Measurements from ENCODE around the gene TEX2.

Gene TEX2

DNA sequence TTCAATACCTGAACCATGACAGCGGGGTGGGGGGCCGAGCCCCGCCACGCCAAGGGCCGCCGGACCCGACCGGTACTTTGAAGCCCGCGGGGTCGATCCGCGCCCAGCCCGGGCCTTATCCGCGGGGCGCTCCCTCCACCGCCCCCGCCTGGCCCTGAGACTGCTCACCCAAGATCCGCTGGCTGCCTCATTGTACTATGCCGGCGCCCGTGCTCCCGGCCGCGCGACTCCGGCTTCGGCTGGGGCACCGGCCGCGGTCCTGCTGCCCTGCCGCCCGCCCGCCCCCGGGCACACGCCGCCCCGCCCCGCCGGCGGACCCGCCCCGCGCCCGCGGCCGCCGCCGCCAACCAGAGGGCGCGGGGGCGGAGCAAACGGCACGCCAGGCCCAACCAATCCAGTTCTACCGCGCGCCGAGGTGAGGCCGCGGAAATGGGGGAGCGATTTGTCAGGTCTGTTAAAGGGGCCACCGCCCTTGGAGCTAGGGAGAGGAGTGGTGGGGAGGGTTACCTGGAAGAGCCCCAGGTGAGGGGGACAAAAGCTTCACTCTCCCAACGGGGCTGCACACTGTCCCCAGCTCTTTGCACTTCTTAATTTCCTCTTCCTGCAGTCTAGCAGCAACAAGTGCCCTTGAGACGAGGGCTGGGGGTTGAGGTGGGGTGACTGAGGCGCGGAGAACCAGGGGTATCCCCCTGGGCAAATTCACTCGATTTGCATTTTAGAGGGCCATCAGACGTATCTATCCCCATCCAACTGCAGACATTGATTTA lies at the start of gene TEX2:
TEX2 (minus strand) TSS at position 261 of the 767 bp plus-strand sequence. CDS start 49,043 bp downstream, outside the sequence.
- DNase-seq = peak; percentile 18 to 92 (median 81)

GRCh38 chr17:64309710-64310109 lies 46.6 kb upstream of the TEX2 start:
- no peak for DNase-seq

DNA sequence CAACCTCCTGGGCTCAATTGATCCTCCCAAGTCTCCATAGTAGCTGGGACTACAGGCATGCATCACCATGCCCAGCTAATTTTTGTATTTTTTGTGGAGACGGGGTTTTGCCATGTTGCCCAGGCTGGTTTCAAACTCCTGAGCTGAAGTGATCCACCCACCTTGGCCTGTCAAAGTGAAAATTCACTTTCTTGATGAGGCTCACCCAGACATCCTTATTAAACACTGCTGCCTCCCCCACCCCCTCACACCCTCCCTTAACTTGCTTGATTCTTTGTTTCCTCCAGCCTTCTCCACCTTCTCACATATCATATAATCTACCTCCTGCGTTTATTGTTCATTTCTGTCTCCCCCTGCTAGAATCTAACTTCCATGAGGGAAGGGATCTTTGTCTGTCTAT lies 46.0 kb upstream of the TEX2 start:
- no peak for DNase-seq

- peak in 23 of 56 donors; percentile 1 to 70 (median 16) for DNase-seq
These were observed 43.9 kb upstream of the TEX2 start for GRCh38 chr17:64306850-64307463.

DNA sequence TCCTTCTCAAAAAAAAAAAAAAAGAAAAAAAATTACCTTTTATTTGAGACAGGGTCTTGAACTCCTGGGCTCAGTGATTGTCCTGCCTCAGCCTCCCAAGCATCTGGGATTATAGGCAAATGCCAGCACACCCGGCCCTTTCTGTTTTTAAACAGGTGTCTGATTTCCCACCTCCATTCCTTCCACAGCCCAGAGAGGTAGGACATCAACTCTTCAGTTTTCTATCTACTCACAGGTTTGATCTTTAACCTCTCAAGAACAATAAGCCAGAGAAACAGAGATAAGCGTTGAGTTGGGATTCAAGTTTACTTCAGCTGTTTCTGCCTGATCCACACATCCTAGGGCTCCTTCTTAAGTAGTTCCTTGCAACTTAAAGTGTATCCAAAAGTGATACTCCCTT lies 41.5 kb upstream of the TEX2 start:
- DNase-seq = no peak

DNA sequence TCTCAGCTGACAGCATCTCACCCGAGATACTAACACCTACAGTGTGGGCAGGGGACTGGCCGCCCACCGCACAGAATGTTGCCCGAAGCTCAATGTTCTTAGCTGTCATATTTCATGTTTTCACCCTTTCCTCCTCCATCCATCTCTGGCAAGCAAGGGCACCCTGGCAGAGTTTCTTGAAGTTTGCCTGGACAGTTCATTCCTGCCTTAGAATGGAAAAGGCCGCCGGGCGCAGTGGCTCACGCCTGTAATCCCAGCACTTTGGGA lies 37.6 kb upstream of the TEX2 start:
- DNase-seq = peak in 2 of 56 donors; percentile 3 to 54

- no peak for DNase-seq
These were observed 34.5 kb upstream of the TEX2 start for GRCh38 chr17:64297467-64298088.

DNA sequence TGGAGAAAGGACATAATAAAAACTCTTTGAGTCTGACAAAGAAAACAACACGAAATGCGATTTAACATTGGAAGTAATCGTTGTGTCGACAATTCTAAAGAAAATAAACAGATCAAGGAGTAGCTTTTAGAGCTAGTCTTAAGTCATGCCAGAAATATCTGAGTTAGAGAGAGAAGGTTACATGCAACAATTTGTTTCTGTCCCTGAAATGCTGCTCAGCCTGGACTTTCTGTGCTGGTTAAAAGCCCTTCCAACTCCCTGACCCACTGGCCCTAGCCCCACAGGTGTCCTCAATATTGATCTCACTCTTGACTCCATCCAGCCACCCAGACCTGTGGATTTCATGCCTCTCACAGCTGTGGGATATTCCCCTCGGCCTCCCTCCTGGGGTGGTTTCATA lies 33.2 kb upstream of the TEX2 start:
- DNase-seq = no peak

- DNase-seq = no peak
These were observed 32.1 kb upstream of the TEX2 start for GRCh38 chr17:64295146-64295545.

DNA sequence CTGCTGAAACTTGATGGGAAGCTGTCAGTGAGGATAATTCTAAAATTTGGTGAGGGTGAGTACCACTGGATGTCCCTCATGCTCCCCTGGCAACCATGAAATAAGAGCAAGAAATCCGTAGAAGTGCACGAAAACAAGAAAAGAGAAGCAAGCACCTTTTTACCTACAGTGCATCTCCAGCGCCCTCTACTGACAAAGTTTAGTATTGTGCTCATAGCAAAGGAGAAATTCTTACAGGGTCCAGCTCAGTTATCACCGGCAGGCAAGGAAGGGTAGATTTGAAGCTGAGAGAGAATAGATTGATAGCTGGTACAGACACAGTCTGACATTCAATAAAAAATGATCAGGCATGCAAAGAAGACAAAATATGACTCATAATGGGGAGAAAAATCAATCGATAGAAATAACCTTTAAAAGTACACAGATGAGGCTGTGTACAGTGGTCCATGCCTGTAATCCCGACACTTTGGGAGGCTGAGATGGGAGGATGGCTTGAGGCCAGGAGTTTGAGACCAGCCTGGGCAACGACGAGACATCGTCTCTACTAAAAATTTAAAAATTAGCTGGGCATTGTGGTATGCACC lies 28.3 kb upstream of the TEX2 start:
- no peak for DNase-seq

DNA sequence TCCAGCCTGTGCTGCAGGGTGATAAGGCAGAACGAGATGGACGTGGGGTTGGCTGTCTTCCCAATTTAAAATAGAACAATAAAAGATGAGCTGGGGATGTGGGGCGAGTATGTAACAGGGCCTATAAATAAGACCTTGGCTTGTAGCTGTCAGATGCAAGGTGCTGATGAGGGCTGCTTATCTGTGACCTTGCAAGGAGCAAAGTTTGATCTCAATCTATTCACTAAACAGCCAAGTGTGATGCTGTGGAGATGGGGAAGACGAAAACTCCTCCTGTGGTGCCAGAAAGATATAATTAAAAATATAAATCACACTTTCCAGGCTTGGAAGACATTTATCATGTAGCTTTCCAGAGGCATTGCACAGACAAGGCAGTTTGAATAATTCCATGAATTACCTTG lies 26.7 kb upstream of the TEX2 start:
- DNase-seq = no peak

DNA sequence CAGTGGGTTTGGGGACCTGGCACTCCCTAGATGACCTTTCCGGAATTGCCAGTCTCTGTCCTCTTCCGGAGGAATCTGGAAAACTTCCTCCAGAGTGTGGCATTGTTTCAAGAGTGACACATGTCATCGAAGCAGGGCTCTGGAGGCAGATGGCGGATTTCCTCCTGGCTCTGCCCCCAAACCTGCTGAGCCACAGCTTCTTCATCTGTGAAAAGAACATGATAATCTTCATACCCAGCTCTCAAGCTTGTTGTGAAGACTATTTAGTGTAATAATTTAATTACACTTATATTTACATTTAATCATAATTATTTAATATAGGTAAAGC lies 19.7 kb upstream of the TEX2 start:
- no peak for DNase-seq

DNA sequence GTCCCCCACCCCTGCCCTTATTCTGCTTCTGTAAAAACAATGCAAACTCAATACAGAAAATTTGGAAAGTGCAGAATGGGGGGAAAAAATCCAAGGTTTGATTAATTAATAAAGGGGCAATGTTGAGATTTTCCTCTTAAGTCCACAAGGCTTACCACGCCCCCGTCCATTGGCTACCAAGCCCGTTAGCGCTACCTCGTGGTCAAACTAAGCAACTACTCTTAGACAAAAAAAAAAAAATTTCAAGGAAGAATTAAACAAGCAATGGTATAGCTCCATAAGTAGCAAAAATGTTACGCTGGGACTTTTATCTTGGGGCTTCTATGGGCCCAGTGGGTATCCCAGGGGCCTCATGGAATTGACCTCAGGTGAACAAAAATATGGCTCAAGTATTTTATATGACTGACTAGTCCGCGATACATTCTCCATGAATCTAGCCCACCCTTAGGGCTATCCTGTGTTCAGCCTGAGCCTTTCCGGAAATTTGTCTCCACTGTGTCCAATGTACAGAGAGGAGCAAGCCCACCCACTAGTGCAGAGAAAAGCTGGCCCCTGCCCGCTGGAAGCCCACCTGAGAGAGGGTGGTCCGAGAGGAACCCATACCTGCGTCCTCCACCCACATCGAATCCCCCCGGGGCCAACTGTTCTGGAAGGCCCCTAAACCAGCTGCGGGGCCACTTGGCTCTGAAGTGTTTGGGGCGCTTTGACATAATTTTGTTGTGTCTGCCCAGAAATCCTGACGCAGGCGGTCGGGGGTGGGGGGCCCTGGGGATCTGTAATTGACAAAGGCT lies 19.1 kb upstream of the TEX2 start:
- peak in 24 of 56 donors; percentile 3 to 54 (median 21) for DNase-seq

GRCh38 chr17:64278614-64279013 lies 15.6 kb upstream of the TEX2 start:
- no peak for DNase-seq

- DNase-seq = no peak
These were observed 14.9 kb upstream of the TEX2 start for GRCh38 chr17:64277831-64278562.

- no peak for DNase-seq
These were observed 14.0 kb upstream of the TEX2 start for GRCh38 chr17:64276961-64277505.

DNA sequence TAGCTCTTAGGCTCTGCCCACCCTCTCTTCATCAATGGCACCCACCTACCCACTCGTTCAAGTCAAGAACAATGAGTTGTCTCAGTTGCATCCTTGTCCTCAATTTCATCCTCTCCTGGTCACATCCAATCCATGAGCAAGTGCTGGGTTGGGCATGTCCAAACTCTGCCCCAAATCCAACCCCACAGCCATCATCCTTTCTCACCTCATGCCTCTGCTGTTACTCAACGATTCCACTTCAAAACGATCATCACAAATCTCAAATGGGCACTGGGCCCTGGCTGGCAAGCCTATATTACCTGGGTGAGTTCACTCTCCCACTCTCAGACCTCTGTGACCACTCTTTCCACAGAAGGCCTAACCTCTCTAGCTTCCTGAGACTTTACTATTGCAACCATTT lies 12.0 kb upstream of the TEX2 start:
- DNase-seq = no peak

DNA sequence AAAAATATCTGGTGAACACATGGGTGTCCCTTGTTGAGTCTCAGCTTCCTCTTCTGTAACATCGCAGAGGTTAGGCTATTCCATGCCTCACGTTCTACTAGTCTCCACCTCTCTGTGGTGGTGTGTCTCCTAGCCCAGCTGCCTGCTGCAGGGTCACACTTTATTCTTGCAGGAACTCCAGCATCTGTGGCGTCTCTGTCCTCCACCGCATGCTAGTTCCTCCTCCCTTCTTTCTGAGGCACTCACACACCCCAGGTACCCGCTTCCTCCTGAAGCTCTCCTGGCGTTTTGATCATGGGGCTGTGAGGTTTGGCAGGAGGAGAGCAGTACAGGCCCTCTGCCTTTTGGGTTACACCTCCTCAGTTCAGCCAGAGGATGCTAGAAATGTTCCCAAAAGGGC lies 9.9 kb upstream of the TEX2 start:
- no peak for DNase-seq

DNA sequence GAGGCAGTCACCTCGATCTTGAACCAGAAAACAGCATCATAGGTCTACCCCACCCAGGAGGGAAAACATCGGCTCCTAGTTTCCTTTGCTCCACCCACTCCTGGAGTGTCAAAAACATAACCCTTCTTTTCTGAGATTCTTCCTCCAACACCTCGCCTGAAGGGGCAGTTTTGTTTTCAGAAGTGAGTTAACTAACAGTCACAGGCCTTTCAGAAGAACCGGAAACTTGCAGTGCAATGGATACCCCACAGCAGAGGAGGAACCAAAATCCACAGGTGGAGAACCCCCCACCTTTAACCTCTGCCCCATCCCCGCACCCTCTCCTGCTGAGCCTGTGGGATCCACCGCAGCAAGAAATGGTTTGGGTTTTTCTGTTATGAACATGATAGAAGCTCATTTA lies 7.8 kb upstream of the TEX2 start:
- DNase-seq = no peak

DNA sequence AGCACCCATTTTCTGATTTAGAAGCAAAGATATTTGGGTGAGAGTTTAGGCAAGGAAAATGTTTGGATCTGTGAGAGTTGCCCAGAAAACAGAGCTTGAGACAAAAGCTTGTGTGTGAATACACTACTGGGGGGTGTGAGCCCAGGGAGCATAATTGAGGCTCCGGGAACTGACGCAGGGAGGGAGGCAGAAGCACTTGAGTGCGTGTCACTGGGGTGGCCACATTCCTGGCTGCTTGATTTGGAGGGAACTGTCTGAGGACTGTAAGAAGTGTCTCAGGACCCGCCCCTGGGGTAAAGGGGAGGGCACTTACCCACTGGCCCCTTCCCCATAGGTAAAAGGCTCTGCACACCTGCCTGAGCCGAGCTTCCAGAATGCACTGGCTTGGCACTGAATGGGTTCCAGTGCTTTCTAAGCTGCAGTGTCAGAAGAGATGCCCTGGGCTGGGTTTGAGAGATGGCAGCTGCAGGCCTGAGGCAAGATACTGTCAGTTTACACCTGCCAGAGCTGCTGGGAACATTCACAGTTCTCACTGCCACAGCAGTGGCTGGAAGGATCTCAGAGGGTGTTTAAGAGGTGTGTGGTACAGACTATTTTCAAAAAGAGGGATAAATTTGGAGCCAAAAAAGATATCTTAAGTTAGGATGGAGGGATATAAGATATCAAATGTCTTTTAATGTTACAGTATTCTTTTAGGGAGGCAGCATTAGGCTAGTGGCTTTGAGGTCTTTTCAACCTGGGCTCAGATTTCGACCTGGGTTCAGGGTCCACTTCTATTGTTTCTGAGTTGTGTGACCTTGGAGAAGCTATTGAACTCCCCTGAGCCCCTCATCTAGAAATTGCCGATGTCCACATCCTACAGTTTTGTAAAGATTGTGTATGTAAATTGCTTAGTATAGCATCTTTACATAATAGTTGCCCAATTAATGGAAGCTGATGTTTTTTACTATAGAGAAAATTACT lies 6.9 kb upstream of the TEX2 start:
- peak in 20 of 56 donors; percentile 2 to 42 (median 16) for DNase-seq
